HG02970 (cell line): Measurements from ENCODE around the gene IFT122.
"Not testable (repeated sequence)": the region's sequence is repeated elsewhere in the genome, so short reads cannot be mapped to it uniquely, and the experiment has no call there.

ENCODE experiments used
- ATAC-seq: cut with Tn5 transposase; IDR thresholded peaks from one replicate; pipeline ENCODE4 v1.9.1; 2021; ENCODE audit warnings: mild to moderate bottlenecking, moderate library complexity, moderate number of reproducible peaks; ENCODE audit not compliant: unreplicated experiment, low FRiP score

Gene IFT122

GRCh38 chr3:129532261-129532660 lies 92.2 kb downstream of the IFT122 start:
- ATAC-seq: no peak

- ATAC-seq: no peak
Observed at GRCh38 chr3:129533406-129533805, 93.4 kb downstream of the IFT122 start.

GRCh38 chr3:129534428-129535027 lies 94.5 kb downstream of the IFT122 start:
- no peak for ATAC-seq

GRCh38 chr3:129535075-129535474 lies 95.1 kb downstream of the IFT122 start:
- no peak for ATAC-seq

GRCh38 chr3:129536374-129536667 lies 96.3 kb downstream of the IFT122 start:
- no peak for ATAC-seq

GRCh38 chr3:129536804-129537203 lies 96.8 kb downstream of the IFT122 start:
- no peak for ATAC-seq

- no peak for ATAC-seq
Observed at GRCh38 chr3:129539206-129539605, 99.2 kb downstream of the IFT122 start.

- ATAC-seq: no peak
Observed at GRCh38 chr3:129540776-129541516, 100.9 kb downstream of the IFT122 start.

- ATAC-seq: no peak
Observed at GRCh38 chr3:129542747-129543146, 102.7 kb downstream of the IFT122 start.

GRCh38 chr3:129543156-129543790 lies 103.2 kb downstream of the IFT122 start, which contains the start of gene H1-8:
Gene H1-8, plus strand, starts transcription at chr3:129543175. Its CDS starts 44 bp downstream, at chr3:129543219.
- ATAC-seq: no peak

- no peak for ATAC-seq
Observed at GRCh38 chr3:129543999-129544398, 104.0 kb downstream of the IFT122 start.

- ATAC-seq: not testable (repeated sequence)
Observed at GRCh38 chr3:129545951-129546350, 105.9 kb downstream of the IFT122 start.

GRCh38 chr3:129547241-129547640 lies 107.2 kb downstream of the IFT122 start:
- no peak for ATAC-seq

- ATAC-seq: no peak
Observed at GRCh38 chr3:129548104-129548965, 108.3 kb downstream of the IFT122 start.

- no peak for ATAC-seq
Observed at GRCh38 chr3:129549006-129549800, 109.2 kb downstream of the IFT122 start.

- no peak for ATAC-seq
Observed at GRCh38 chr3:129549805-129550204, 109.8 kb downstream of the IFT122 start.

- ATAC-seq: no peak
Observed at GRCh38 chr3:129552287-129553050, 112.4 kb downstream of the IFT122 start.

- ATAC-seq: no peak
Observed at GRCh38 chr3:129553171-129553570, 113.1 kb downstream of the IFT122 start.

- ATAC-seq: no peak
Observed at GRCh38 chr3:129553719-129554118, 113.7 kb downstream of the IFT122 start.
